Right lobe of liver (tissue), 4 donors: Measurements from ENCODE around the gene SPINT2.

ENCODE experiments used
- CTCF ChIP-seq, 4 donors: fragments of 200-600 bp in 3 of 4; fragments of 450-650 bp in 1 of 4; IDR thresholded peaks; one replicate each; pipeline versions ENCODE4 v1.5.1 to v1.8.0; 2016 to 2022; ENCODE audit warnings: antibody characterized with exemption in 4 of 4, mild to moderate bottlenecking in 2 of 4
- POLR2A ChIP-seq: fragments of 450-650 bp; IDR thresholded peaks from one replicate; pipeline ENCODE4 v1.6.1; 2017; ENCODE audit warnings: antibody characterized with exemption, mild to moderate bottlenecking
- donor health status: DM: no; HTN: no; CAD: no.
- donor health status: DM: no; HTN: no; CAD: no.
- donor health status: DM: no; HTN: yes; CAD: no.

- TF ChIP-seq CTCF (IDR thresholded peaks at IDR 0.05) (no peak), POLR2A (no peak)
Observed at GRCh38 chr19:38289955-38290354, 25.6 kb downstream of the SPINT2 start.
